GM13976 (cell line): Measurements from ENCODE around the gene USP49.

Experiments used
- DNase-seq: peaks from one replicate; pipeline ENCODE4 v3.0.0; 2012; ENCODE audit warnings: low spot score
- in situ Hi-C: fragments of 300-500 bp; cut with MboI; formaldehyde crosslinking; loops from one replicate; pipeline ENCODE4 v1.12.0; 2022; ENCODE audit warnings: low sequenced_read_pairs, mixed read lengths, inconsistent platforms; ENCODE audit not compliant: unreplicated experiment
- TF ChIP-seq, protein P1 (sequence below): IDR thresholded peaks from 2 replicates; pipeline ENCODE4 v1.5.1; 2012; ENCODE audit warnings: borderline replicate concordance, mild to moderate bottlenecking; ENCODE audit not compliant: insufficient read depth; ENCODE audit errors: extremely low read depth, missing control alignments, control extremely low read depth

USP49 gene

DNA sequence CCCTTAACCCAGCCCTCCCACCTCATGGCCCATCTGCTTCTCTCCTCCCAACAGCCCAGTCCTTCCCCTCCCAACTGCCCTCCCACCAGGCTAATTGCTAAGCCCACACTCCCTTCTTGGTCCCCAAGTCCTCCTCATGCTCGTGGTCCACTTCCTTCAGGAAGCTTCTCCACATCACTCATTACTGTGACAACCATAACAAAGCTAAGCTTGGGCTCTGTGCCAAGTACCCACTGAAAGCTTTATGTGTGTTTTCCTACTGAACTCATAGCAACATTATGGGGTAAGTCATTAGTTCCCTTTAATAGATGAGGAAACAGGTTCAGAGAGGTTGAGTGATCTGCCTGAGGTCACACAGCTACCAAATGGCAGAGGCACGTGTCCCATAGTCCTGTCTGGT, 131.7 kb downstream of the USP49 start:
- TF ChIP-seq, protein P1, sequence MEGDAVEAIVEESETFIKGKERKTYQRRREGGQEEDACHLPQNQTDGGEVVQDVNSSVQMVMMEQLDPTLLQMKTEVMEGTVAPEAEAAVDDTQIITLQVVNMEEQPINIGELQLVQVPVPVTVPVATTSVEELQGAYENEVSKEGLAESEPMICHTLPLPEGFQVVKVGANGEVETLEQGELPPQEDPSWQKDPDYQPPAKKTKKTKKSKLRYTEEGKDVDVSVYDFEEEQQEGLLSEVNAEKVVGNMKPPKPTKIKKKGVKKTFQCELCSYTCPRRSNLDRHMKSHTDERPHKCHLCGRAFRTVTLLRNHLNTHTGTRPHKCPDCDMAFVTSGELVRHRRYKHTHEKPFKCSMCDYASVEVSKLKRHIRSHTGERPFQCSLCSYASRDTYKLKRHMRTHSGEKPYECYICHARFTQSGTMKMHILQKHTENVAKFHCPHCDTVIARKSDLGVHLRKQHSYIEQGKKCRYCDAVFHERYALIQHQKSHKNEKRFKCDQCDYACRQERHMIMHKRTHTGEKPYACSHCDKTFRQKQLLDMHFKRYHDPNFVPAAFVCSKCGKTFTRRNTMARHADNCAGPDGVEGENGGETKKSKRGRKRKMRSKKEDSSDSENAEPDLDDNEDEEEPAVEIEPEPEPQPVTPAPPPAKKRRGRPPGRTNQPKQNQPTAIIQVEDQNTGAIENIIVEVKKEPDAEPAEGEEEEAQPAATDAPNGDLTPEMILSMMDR, result no peak
- no peak for DNase-seq
- in situ Hi-C loops, result no loop called here

DNA sequence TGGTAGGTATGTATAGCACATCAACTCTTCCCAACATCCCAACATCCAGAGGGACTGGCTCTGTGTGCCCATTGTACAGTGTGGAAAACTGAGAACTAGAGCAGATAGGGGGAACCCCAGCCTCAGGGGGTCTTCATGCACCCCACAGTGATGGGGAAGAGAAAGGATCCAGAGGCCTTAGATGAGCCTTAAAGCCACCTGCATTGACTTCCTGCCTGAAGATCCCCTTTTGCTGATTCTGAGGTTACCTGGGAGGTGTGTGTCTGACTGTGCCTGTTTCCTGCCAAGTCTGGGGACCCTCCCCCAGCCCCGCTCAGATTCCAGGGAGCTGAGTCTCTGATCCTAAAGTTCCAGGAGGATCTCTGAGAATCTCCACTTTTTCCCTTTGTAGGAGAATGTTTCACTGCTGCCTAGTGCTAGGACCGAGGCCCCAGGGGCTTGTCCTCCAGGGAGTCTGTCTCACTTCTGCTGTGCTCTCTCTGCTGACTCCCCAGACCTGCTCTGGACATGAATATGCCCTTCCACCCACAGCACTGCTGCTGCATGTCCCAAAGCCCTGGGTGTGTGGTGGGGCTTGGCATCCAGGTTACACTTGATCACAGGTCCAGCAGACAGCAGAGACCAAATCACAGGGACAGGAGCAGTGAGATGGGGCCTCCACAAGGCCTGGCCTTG, 135.1 kb downstream of the USP49 start:
- TF ChIP-seq, protein P1, result no peak
- DNase-seq, result no peak
- in situ Hi-C loops, result loop anchor here (10.0 kb wide), 1 partner anchor 155 kb away; no protein-coding TSS in a partner anchor

DNA sequence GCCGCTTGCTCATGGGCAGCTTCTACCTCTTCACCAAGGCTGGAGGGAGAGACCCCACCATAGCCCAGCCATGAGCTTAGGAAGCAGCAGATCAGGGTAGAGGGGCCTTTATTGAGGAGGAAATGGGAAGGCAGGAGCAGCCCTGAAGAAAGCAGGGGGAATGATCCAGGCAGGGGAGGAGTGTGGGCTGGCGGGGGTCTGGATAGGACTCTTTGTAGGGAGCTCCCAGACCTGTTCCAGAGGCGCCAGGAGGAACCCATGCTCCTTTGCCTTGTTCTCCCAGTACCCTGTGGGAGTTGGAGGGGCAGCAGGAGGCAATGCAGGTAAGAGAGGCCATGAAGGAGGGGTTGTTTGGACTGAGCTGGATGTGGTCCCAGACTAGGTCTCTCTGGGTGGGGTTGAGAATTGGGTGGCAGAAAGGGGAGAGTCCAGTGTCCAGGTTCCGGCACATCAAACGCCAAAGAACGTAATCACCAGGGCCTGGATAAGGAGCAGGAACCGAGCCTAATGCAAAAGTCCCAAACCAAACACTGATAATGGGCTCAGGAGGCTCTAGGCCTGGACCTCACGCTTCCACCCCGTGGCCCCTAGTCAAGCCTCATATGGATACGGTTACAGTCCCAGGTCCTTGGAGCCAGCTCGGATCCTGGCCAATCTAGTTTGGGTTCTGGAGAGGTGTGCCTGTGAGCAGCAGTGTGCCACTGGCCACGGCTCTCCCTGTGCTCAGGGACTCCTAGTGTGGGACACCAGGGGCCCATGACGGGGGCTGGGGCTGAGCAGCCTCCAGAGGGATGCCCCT, 135.9 kb downstream of the USP49 start:
- in situ Hi-C loops, result loop anchor here (10.0 kb wide), 1 partner anchor 155 kb away; no protein-coding TSS in a partner anchor
- TF ChIP-seq, protein P1, result no peak
- DNase-seq, result no peak

DNA sequence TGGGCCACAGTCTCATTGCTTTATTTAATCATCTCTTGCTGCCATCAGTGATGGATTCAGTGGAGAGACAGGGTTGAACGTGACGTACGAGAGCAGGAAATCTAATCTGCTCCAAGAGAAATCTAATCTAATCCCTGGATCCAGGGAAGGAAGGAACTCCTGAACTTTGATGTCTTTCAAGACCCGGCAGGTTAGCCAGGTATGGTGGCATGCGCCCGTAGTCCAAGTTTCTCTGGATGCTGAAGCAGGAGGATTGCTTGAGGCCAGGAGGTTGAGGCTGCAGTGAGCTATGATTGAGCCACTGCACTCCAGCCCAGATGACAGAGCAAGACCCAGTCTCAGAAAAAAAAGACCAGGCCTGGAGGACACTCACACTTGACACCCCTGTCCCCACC, 136.5 kb downstream of the USP49 start:
- in situ Hi-C loops, result loop anchor here (10.0 kb wide), 1 partner anchor 154 kb away; no protein-coding TSS in a partner anchor
- no peak for DNase-seq
- TF ChIP-seq, protein P1, result no peak

DNA sequence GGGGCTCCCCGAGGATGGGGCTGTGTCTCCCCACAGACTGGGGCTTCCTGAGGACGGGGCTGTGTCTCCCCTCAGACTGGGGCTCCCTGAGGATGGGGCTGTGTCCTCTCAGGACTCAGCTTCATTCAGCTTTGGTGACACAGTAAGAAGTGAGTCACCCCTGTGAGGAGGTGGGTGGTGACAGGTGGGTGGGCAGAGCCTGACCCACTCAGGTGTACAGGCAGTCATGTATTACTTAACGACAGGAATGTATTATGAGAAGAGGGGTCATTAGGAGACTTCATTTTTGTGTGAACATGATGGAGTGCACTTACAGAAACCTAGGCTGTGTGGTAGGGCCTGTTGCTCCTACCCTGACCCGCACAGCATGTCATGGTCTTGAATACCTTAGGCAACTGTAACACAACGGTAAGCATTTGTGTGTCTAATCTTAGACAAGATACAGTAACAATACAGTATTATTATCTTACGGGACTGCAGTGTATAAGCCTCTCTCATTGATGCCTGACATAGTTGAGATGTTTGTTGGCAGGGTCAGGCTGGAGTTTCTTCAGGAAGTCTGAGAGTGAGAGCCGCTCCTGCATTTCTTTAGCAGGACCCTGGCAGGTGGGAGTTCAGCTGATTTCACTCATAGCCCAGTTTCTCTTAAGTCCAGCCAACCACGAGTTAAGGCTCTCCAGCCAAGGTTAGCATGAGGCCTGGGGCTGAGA, 137.1 kb downstream of the USP49 start:
- no peak for DNase-seq
- in situ Hi-C loops, result loop anchor here (10.0 kb wide), 1 partner anchor 153 kb away; no protein-coding TSS in a partner anchor
- TF ChIP-seq, protein P1, result no peak

DNA sequence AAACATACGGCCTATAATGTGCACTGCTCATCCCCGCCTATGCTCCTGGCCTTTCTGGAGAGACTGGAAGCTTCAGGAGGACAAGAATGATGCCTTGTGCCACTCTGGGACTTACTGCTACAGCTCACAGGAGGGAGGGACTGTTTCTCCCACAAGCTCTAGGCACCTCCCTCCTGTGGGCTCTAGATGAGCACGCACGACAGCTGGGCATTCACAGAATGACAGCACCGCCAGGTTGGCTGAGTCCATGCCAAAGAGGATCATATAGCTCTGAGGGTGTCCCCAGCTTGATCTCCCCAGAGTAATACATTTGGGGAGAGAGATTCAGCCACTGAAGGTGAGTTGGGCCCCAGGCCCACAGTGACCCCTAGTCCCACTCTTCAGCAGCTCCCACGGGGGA, 137.9 kb downstream of the USP49 start:
- in situ Hi-C loops, result loop anchor here (10.0 kb wide), 1 partner anchor 152 kb away; no protein-coding TSS in a partner anchor
- DNase-seq, result no peak
- TF ChIP-seq, protein P1, result no peak
